Brain pericyte (primary cell): ENCODE measurements around the gene HOXD3.

Experiments
- DNase-seq: peaks from one replicate; pipeline ENCODE4 v3.0.0-alpha.2; 2012; ENCODE audit warnings: low read depth, low spot score

The HOXD3 gene

DNA sequence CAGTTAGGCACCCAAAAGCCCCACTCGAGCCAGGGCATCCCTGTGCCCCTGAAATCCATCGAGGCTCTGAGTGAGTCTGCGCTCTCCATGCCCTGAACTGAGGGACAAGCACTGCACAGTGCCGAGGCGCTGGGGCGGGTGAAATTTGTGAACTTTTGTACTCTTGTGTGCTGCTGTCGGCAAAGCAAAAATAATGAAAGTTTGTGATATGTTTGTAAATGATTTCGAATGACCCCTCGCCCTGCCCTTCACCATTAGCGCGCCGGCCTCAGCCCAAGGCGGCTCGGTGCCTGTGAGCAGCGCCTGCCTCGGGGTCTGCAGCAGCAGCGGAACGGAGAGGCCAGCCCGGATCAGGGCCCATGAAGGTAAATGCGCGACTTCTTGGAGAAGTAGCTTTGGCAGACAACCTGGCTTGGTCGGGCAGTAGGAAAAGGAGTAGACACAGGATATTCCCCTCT lies 7.6 kb upstream of the HOXD3 start:
- no peak for DNase-seq

DNA sequence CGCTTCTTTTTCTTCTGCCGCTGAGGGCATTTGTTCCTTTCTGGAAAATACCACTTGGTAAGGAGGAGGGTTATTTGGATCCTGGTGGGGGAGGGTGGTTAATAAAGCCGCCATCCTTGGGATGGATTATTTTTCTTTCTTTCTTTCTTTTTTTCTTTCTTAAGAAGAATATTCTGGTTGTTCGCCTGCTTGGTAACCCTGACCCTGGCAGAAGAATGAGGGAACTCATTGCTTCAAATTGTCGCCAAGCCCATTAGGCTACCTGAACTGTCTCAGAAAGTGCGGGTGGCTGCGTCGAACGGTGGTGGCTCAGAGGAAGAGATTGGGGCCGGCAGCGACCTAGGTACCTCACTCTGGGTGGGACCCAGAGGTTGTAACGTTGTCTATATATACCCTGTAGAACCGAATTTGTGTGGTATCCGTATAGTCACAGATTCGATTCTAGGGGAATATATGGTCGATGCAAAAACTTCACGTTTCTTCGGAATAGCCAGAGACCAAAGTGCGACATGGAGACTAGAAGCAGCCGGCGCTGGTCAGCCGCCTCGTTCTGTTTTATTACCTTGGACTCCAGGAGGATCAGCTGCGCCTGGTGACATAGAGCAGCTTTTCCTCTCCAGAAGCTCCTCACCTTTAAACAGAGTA lies 7.0 kb upstream of the HOXD3 start:
- DNase-seq, result no peak

DNA sequence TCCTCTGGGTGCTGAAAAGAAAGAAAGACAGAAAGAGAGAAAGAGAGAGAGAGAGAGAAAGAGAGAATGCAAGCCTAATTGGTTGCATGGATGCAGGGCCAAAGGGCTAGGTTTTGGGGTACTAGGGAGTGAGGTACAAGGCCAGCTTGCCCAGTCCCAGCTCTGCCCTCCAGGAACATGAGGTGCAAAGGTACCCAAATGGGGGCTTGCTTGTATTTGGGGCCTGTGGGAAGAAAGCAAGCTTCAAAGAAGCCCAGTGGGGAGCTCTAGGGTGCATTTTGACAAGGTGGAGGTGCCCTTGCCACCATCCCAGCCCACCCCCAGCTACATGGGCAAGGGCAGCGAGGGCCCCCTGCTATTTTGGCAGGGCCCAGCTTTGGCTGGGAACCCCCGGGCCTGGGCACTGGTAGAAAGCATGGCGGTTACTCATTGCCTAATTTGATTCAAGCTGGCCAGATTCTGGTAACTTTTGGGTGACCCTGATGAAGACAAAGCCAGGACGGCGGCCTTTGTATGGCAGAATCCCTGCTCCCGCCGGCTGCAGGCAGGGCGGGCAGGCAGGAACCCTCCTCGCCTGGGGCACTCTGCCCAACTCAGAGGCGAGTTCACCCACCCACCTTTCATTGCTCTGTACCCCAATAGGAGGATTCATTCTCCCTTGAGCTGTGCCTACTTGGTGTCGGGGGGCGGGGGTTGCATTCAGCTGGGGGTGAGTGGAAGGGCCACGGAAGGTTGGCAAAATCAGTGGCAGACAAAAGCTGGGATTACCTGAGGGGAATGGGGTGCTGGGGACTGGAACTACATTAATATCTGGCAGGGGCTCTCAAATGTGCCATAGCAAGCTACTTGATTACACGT lies 6.3 kb upstream of the HOXD3 start:
- DNase-seq, result no peak

- DNase-seq, result no peak
Observed at GRCh38 chr2:176151442-176152287, 5.4 kb upstream of the HOXD3 start, which contains the start of gene HOXD4. Gene HOXD4, plus strand, starts transcription at chr2:176151550. Its CDS starts 84 bp downstream, at chr2:176151634.

DNA sequence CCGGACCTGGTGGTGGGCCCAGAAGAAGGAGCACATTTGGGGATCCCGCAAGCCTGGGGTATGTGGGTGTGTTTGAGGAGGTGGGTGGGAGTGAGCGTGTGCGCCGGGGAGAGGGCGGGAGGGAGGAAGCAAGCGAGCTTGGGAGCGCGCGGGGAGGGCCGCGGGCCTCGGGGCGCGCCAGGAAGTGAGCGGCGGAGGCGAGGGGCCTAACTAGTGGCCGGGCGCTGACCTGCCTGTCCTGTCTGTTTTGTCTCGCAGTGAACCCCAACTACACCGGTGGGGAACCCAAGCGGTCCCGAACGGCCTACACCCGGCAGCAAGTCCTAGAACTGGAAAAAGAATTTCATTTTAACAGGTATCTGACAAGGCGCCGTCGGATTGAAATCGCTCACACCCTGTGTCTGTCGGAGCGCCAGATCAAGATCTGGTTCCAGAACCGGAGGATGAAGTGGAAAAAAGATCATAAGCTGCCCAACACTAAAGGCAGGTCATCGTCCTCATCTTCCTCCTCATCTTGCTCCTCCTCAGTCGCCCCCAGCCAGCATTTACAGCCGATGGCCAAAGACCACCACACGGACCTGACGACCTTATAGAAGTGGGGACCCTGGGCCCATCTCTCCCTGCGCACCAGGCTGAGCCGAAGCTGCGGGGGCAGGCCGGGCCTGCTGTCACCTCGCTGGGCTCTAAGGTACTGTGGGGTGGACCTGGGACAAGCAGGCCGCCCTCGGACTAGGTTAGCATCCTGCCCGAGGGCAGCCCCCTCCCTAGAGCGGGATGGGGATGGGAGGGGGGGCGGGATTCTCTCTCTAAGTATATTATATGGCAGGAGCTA lies 4.5 kb upstream of the HOXD3 start:
- no peak for DNase-seq

DNA sequence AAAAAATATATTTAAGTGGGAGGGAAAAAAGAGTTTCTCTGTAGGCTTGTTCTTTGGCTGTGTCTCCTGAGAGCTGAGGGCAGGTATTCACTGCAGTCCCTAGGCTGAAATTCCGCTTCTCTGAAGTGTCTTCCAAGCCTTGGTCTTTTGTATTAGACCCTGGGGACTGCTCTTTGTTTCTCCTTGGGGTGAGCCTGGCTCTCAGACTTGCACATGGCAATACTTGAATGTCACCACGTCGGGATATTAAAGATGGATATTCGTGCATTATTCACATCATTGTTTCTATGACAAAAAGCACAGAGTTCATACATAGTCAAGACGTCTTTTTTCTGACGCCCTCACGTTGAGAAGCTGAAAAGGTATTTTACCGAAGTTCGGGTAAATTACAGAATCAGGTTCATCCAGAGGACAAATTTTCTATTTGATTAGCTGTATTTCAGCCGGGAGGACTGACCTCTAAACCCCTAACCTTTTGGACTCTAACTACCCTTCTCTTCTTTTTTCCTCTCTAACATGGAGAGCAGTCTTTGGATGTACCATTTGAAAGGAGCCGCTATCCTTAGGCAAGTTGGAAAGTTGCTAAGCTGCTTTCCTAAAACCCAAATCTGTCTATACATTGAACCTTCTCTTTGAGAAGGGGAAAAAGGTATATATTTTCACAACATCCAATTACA lies 2.4 kb upstream of the HOXD3 start:
- DNase-seq, result no peak

DNA sequence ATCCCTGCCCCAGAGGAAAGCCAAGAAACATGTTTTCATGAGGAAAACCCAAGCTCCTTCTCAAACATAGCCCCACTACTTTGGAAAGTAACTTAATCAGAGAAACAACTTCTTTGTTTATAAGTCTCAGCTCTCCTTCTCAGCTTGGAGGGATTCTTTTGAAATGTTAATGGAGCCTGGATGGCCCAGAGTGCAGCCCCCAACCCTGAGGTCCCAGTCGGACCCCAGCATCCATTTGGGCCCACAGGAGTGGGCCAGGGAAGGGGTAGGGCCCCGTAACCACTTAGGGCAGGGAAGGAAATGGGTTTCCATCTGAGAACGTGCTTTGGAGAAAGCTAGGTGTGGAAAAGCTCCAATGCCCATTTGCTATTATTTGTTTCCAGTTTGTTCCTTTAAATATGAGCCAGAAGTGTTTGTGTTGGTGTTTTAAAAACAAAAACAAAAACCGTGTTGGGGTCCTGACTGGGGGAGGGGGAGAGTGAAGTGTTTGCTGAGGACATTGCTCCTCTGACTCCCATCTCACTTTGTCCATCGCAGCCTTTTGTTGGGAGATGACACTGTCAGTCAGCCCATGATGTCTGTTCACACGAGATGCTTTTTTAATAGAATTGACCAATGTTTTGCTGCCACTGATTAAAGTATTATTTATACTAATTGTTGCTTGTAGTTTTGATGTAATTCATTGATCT lies 1.6 kb upstream of the HOXD3 start:
- DNase-seq, result no peak

- no peak for DNase-seq
Observed at GRCh38 chr2:176156301-176156806, 753 bp upstream of the HOXD3 start.

DNA sequence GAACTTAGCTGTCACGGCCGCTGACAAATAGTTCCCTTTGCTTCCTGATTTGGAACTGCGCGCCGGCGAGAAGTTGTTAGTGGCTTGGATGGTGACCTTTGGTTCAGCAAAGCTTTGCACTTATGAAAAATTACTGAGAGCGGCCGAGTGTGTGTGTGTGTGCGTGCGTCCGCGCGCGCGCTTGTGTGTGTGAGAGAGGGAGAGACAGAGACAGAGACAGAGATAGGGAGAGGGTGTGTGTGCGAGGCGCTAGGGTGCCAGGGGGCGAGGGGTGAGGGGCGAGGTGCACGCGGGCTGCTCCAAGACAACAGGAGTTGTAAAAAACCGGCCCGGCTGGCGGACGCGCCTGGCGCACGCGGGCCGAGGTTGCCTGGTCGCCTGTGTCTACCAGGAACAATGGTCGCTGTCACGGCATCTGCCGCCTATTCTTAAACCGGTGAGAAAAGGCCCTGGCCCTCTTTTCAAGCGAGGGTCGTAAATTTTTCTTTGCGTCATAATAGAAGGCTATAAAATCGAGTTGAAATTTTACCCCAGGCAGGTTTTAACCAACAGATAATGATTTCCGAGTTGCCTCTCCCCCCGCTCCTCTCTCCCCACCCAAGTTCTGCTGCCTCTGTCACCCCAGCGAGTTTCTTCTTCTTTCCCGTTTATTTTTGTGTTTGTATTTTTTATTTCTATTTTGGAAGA lies 535 bp downstream of the HOXD3 start:
- DNase-seq, result no peak

GRCh38 chr2:176158186-176158591 lies 1.1 kb downstream of the HOXD3 start:
- no peak for DNase-seq

DNA sequence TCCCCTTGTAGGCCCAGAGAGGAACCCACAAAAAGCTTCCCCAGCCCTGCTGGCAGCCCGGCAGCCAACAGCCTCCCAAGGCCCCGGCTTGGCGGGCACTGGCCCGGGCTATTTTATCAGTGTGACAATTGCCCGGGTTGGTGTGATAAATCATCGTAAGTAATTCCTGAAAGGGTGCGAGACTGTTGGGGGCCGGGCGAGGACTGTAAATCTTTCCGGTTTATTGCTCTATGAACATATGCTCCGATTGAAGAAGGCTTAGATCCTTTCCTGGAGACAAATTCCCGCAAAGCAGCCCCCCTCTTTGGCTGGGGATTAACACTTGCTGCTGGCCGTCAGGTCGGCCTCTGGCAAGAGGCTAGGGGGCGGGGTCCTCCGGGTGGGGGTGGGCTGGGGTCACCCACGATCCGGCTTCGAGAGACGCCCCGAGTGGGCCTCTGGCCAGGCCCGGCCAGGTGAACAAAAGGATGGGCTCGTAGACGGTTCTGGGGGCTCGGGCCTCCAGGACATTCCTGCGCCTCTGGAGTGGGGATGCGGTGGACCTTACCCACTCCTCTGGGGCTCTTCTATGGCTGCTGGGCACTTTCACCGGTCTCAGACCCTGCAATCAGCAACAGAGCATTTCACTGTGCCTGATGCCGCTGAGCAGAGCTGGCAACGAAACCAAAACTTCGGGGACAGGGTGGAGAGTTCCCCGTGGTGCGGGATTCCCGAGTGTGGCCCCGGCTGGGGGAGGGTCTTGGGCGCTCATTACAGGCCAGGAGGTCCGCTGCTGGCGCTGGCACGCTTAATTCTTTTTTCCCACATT lies 2.0 kb downstream of the HOXD3 start:
- DNase-seq, result no peak

- DNase-seq, result no peak
Observed at GRCh38 chr2:176159663-176160250, 2.6 kb downstream of the HOXD3 start.

- DNase-seq, result no peak
Observed at GRCh38 chr2:176160251-176160985, 3.3 kb downstream of the HOXD3 start.

DNA sequence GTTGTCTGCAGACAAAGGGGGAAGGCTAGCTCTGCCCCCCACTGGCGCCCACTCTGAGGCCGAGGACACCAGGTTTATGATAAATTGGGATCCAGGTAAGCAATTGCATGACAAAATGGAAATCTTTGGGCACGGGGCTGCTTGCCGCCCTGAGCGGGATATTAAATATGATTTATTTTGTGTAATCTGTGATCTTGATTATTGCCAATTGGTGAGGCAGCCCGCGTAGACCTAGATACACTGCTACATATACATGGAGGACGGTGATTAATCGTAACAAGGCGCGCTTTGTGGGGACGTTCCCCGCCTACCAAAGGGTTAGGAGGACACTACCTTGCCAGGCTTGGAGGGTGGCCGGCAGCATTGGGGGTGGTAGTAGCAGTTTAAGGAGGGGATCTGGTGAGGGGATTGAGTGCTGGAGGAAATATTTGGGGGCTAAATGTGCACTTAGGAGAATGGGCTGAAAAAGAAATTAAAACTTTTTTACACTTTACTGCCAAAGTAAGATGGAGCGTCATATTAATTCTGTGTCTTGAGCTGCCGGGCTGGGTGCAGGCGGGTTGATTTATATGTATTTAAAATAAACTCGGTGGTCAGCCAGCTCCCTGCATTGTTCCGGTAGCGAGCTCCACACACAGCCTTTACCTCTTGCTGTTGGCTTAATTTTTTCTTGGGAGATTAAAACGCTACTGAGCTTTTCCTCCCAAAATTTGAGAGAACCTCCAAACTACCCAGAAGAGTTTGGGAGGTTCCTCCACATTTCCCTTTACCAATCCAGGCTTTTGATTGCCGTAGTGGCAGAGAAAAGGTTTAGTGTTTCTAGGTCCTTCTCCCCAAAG lies 4.1 kb downstream of the HOXD3 start:
- DNase-seq, result no peak

DNA sequence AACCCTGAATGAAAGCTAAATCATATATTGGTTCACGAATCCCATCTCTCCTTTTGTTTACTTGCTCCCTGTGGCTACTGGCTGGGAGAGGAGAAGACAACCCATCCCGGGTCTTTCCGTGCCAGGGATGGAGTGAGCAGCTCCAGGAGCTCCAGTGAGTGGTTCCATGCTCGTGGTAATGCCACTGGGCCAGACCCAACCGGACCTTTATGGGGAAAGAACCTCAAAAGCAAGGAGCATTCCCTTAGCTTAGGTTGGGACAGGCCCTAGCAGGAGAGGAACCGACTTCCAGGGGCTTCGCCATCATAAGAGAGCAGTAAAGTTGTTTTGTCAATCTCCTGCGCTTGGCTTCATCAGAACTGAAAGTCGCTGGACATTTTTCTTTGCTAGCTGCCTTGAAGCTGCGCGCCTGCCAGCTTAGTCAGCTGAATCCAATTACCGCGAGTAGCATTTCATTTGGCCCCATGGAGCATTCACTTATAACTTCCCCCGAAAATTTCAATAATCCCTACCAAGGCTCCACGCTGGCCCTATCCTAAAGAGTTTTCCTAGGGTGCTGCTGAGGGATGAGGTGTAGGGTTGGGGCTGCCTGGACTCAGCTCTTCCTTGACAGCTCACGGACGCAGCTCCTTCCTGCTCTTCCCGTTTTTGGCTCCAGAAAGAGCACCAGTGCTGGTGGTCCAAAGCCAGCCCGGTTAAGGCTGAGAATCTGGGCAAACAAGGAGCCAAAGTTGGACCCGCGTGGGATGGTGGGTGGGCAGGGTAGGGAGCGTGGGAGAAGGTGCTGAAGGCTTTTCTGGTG lies 4.9 kb downstream of the HOXD3 start:
- no peak for DNase-seq
